Uterus (tissue), 4 donors: Measurements from ENCODE around the gene CYSRT1. TPM values are rescaled to one million over a fixed set of nuclear protein-coding genes. Genes with fewer than 3 reads are reported as not detected.
"Not testable (repeated sequence)": the region's sequence is repeated elsewhere in the genome, so short reads cannot be mapped to it uniquely, and the experiment has no call there.

Experiments used
- DNase-seq, 2 donors: peaks; one replicate each; pipeline ENCODE4 v3.0.0-alpha.2; 2019 to 2020
- H3K27ac ChIP-seq, 2 donors: fragments of 200-600 bp; sonication (generic); 1 replicate in 1 of 2; 2 replicates in 1 of 2; pipeline ENCODE4 v1.5.1; 2016 to 2018
- H3K27me3 ChIP-seq, 2 donors: fragments of 200-600 bp; sonication (generic); one replicate each; pipeline ENCODE4 v1.5.1; 2018 to 2019; ENCODE audit warnings: control low read depth in 1 of 2
- H3K36me3 ChIP-seq, 2 donors: fragments of 200-600 bp; sonication (generic); one replicate each; pipeline ENCODE4 v1.5.1; 2019; ENCODE audit warnings: control low read depth in 1 of 2
- H3K4me1 ChIP-seq, 2 donors: fragments of 200-600 bp; sonication (generic); one replicate each; pipeline ENCODE4 v1.5.1; 2018 to 2019; ENCODE audit warnings: control low read depth in 1 of 2
- H3K4me3 ChIP-seq, 2 donors: fragments of 200-600 bp; sonication (generic); 1 replicate in 1 of 2; 2 replicates in 1 of 2; pipeline ENCODE4 v1.5.1; 2018 to 2019; ENCODE audit warnings: mild to moderate bottlenecking in 1 of 2
- H3K9me3 ChIP-seq, 2 donors: fragments of 200-600 bp; sonication (generic); one replicate each; pipeline ENCODE4 v1.5.1; 2019; ENCODE audit warnings: control low read depth in 1 of 2
- CTCF ChIP-seq, 4 experiments: fragments of 200-600 bp in 2 of 4; fragments of 450-650 bp in 2 of 4; sonication (generic) in 2 of 4; IDR thresholded peaks; one replicate each; pipeline ENCODE4 v1.5.1; 2016 to 2019; ENCODE audit warnings: antibody characterized with exemption in 4 of 4, mild to moderate bottlenecking in 2 of 4, moderate library complexity in 1 of 4
- POLR2A ChIP-seq, 2 donors: fragments of 450-650 bp; IDR thresholded peaks; one replicate each; pipeline ENCODE4 v1.6.1; 2016; ENCODE audit warnings: antibody characterized with exemption in 2 of 2, mild to moderate bottlenecking in 1 of 2, moderate library complexity in 1 of 2
- intact Hi-C: fragments of 100-400 bp; cut with DNase I; formaldehyde crosslinking; loops from one replicate; pipeline ENCODE4 v1.15.1; 2023; ENCODE audit warnings: low total_unique reads
- total RNA-seq, 4 donors: library from RNA; depleted of rRNA in 3 of 4; stranded (reverse); fragments of >200 nt in 3 of 4; gene quantifications; one replicate each; pipeline versions ENCODE4 v1.1.0 to v1.2.4, GENCODE V29; 2014 to 2023
- donor health status: DM: yes; HTN: yes; CAD: no.

CYSRT1 gene
- total RNA-seq, 4 donors from 2014 or later = 0.34 TPM; not detected in 3

- Histone ChIP-seq H3K9me3 (no peaks in the 10 kb centered on the region), H3K27me3 (no peaks in the 10 kb centered on the region), H3K4me1 (peaks cover 6 to 8% of the 10 kb centered on the region in 2 donors), H3K4me3 (peak within 1 kb of the TSS; percentile 76 to 88), H3K27ac (peak within 1 kb of the TSS; percentile 93 to 97), H3K36me3 (no peaks in the 10 kb centered on the region)
- DNase-seq = peak; percentile 99 to 100
- TF ChIP-seq CTCF (IDR thresholded peaks at IDR 0.05) = peak in 2 of 4 experiments; percentile 2 to 50
- TF ChIP-seq POLR2A (IDR thresholded peaks at IDR 0.05) = peak; percentile 93 to 100
- intact Hi-C loops = no loop called here
These were observed 16.0 kb downstream of the CYSRT1 start, which contains the start of gene TUBB4B for GRCh38 chr9:137240841-137241489. Gene TUBB4B (plus strand): TSS chr9:137241287. CDS start chr9:137241361, 74 bp downstream.

- TF ChIP-seq CTCF (IDR thresholded peaks at IDR 0.05) (no peak), POLR2A (IDR thresholded peaks at IDR 0.05) (no peak)
- no peaks in the 10 kb centered on the region for H3K9me3 ChIP-seq
- no peaks in the 10 kb centered on the region for H3K36me3 ChIP-seq
- intact Hi-C loops = no loop called here
- H3K4me1 ChIP-seq = peaks cover under 1 to 6% of the 10 kb centered on the region in 2 donors
- H3K4me3 ChIP-seq = peak overlapping the region; percentile 76 to 88
- no peaks in the 10 kb centered on the region for H3K27me3 ChIP-seq
- DNase-seq = peak; percentile 64 to 70
- peak overlapping the region; percentile 91 to 97 for H3K27ac ChIP-seq
These were observed 16.7 kb downstream of the CYSRT1 start for GRCh38 chr9:137241490-137242268.

- H3K4me3 ChIP-seq = peak overlapping the region; percentile 76 to 88
- H3K36me3 ChIP-seq = no peaks in the 10 kb centered on the region
- TF ChIP-seq CTCF (IDR thresholded peaks at IDR 0.05) (no peak), POLR2A (IDR thresholded peaks at IDR 0.05) (no peak)
- H3K9me3 ChIP-seq = no peaks in the 10 kb centered on the region
- no peak for DNase-seq
- intact Hi-C loops = no loop called here
- peak overlapping the region; percentile 91 to 97 for H3K27ac ChIP-seq
- H3K4me1 ChIP-seq = peaks cover 0 to 6% of the 10 kb centered on the region in 2 donors
- no peaks in the 10 kb centered on the region for H3K27me3 ChIP-seq
These were observed 17.6 kb downstream of the CYSRT1 start for GRCh38 chr9:137242269-137243203.

GRCh38 chr9:137243266-137243625, 18.3 kb downstream of the CYSRT1 start:
- H3K4me3 ChIP-seq, H3K27me3 ChIP-seq, intact Hi-C loops, H3K9me3 ChIP-seq, DNase-seq, H3K36me3 ChIP-seq, H3K4me1 ChIP-seq, H3K27ac ChIP-seq: not testable (repeated sequence)
